Stimulated activated naive B cell treated with anti-CD40 and anti-IgM and Interleukin-4, amounts not matched to agents 10 μg/mL and 1 μg/mL and 100 μg/mL, for 72 hours (primary cell): ENCODE results near the gene EGFR.
"Not testable (repeated sequence)": the region's sequence is repeated elsewhere in the genome, so short reads cannot be mapped to it uniquely, and the experiment has no call there.

Experiments used
- ATAC-seq, 2 donors: fragments of 150-1000 bp; cut with Tn5 transposase; replicated peaks; 2 replicates each; pipeline ENCODE4 v1.10.0; 2021; ENCODE audit warnings: moderate library complexity in 1 of 2
- DNase-seq: peaks from one replicate; pipeline ENCODE4 v3.0.0; 2021
- H3K27ac Mint-ChIP-seq: one replicate; pipeline ENCODE4 v1.8.0; 2022; ENCODE audit warnings: mild to moderate bottlenecking, mixed read lengths
- H3K27me3 Mint-ChIP-seq, 2 donors: one replicate each; pipeline ENCODE4 v1.8.0; 2022; ENCODE audit warnings: mixed read lengths in 2 of 2
- H3K36me3 Mint-ChIP-seq, 2 donors: one replicate each; pipeline ENCODE4 v1.8.0; 2022; ENCODE audit warnings: mixed read lengths in 2 of 2, mild to moderate bottlenecking in 1 of 2
- H3K4me1 Mint-ChIP-seq, 2 donors: one replicate each; pipeline ENCODE4 v1.8.0; 2022; ENCODE audit warnings: mixed read lengths in 2 of 2, mild to moderate bottlenecking in 1 of 2
- H3K4me3 Mint-ChIP-seq, 2 donors: one replicate each; pipeline ENCODE4 v1.8.0; 2022; ENCODE audit warnings: mild to moderate bottlenecking in 2 of 2, mixed read lengths in 2 of 2, moderate library complexity in 1 of 2
- H3K9me3 Mint-ChIP-seq, 2 donors: one replicate each; pipeline ENCODE4 v1.8.0; 2022; ENCODE audit warnings: mixed read lengths in 2 of 2, mild to moderate bottlenecking in 1 of 2

The EGFR gene

DNA sequence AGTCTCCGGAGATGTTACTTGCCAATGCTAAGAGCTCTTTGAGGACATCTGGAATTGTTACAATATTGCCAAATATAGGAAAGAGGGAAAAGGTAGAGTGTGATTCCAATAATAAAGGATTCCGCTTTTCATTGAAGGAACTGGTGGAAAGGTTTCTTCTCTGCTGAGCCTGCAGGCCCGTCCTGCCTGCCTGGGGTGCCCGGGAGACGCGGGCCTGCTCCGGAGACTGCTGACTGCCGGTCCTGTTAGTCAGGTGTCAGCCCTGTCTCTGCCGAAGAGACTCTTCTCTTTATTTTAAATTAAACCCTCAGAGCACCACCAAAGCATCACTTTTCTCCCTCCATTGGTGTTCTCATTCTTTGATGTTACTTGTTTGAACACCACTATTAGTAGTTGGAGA is 2.2 kb downstream of the EGFR start:
- Mint-ChIP-seq H3K27me3 (peaks cover 33 to 43% of the 10 kb centered on the region in 2 donors), H3K9me3 (no peaks in the 10 kb centered on the region), H3K36me3 (no peaks in the 10 kb centered on the region), H3K4me1 (no peaks in the 10 kb centered on the region), H3K27ac (no peak overlapping the region), H3K4me3 (no peak overlapping the region)
- ATAC-seq (no peak), DNase-seq (no peak)

DNA sequence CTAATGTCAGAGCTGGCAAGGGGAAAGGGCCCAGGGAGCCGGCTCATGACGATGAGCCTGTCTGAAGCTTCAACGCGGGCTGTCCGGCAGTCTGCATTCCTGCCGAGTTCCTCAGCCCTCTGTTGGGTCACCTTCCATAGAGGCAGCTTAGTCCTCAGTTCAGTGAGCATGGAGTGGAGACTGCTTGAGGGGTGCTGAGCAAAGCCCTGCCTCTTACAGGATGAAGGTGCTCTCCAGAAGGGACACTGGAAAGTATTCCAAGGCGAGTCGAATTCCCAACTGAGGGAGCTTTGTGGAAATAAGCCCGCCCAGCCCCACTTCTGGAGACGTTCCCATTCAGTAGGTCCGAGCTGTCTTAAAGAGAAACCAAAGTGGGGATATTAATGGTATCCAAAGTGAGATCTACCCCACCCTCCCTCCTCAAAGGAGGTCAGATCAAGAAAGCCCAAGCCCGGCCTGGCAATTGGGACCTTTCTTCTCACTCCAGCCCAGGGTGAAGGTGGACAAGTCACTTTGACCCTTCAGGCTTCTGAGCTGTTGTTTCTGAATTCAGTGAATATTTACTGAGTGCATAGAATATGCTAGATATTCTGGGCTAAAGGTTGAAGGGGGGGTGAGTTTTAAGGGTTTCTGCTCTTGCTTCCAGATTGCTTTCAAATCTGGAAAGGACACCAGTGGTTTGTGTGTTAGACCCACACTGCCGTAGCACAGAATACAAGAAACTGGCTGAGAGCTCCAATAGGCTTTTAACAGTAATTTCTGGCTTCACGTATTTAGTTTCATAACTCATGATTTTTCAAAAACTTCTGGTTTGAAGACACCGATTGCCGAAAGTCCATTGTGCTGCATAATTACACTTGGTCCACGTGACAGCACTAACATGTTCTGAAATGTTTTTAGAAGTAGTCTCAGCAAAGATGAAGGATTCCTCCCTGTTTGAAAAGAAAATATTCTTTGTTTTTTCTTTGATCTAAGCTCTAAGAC is 3.5 kb downstream of the EGFR start:
- ATAC-seq: no peak
- H3K4me1 Mint-ChIP-seq: no peaks in the 10 kb centered on the region
- H3K9me3 Mint-ChIP-seq: no peaks in the 10 kb centered on the region
- peaks cover 32 to 40% of the 10 kb centered on the region in 2 donors for H3K27me3 Mint-ChIP-seq
- no peaks in the 10 kb centered on the region for H3K36me3 Mint-ChIP-seq
- no peak overlapping the region for H3K27ac Mint-ChIP-seq
- no peak for DNase-seq
- H3K4me3 Mint-ChIP-seq: no peak overlapping the region

DNA sequence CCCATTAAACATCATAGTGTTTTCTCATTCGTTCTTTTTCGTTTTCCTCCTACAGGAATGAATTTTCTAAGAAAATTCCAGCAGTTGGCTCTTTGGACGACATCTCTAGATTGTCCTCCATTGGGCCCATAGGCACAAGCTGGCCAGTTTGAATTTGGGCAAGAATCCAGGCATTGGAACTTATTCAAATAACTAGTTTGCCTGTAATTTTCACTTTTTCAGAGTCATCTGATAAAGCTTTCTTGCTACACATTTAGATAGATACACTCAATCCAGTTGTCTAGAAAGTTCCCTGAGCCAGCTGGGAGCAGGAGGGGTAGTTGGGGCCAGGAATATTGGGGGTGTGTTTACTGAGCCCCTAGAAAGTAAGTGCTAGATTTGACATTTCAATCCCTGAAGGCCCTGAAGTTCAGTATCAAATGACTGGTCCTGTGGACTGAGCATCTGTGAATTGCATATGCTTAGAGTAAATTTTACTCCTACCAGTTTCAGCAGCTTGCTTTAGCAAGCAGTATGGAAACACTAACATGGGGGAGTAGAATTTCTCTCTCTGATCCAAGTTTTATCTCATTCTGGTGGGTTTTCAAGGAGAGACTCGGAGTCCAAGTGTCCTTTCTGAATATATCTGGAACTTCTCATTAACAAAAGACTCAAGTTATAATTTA is 5.2 kb downstream of the EGFR start:
- H3K4me1 Mint-ChIP-seq: no peaks in the 10 kb centered on the region
- no peaks in the 10 kb centered on the region for H3K9me3 Mint-ChIP-seq
- no peaks in the 10 kb centered on the region for H3K36me3 Mint-ChIP-seq
- peaks cover 25 to 28% of the 10 kb centered on the region in 2 donors for H3K27me3 Mint-ChIP-seq
- no peak for DNase-seq
- ATAC-seq: no peak
- H3K4me3 Mint-ChIP-seq: no peak overlapping the region
- H3K27ac Mint-ChIP-seq: no peak overlapping the region

DNA sequence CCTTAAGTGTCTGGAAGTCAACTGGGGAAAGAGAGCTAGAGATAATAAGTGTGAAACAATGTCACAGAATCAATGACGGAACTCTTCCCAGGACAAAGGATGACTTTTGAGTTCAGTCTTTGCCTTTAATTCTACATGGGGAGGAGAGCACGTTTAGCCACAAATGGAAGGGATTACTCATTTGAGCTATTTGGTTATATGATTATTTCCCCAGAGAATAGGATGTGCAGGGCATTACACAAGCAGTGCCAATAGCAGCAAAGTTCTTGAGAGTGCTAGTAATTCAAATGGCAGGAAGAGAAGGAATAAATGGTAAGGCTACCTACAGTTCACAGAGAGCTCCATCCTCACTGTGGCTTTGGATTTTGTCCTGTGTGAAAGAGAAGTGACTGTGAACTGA is 6.0 kb downstream of the EGFR start:
- H3K27me3 Mint-ChIP-seq: peaks cover 24 to 25% of the 10 kb centered on the region in 2 donors
- H3K9me3 Mint-ChIP-seq: no peaks in the 10 kb centered on the region
- H3K27ac Mint-ChIP-seq: no peak overlapping the region
- DNase-seq: no peak
- H3K36me3 Mint-ChIP-seq: no peaks in the 10 kb centered on the region
- no peak overlapping the region for H3K4me3 Mint-ChIP-seq
- no peak for ATAC-seq
- H3K4me1 Mint-ChIP-seq: no peaks in the 10 kb centered on the region

DNA sequence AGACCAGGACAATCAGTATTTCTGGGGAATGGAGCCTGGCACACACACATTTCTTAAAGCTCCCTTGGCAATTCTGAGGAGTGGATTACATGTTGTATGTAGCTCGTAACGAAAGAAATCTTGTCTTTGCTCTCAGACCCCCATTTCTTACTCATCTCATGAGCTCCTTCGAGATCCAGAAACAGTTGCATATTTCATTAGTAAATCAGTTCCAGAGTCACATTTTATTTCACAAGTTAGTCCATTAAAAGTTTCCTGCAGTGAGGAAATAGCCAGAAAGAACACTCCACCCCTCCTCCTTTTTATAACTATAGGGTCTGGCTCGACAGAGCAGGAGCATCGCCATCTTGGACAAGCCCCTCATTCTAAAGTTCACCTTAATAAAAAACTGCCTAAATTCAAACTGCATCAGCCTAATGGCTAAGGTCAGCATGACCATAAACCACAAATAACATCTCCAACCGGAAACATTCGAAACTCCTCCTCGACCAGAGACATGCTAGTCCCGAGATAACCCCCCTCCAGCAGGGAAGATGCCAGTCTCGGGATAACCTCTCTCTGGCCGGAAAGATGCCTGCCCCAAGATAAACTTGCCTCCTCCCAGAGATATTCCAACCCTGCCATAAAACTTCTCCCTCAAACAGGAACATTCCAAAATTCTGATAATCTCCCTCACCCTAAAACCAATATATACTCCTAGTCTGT is 7.4 kb downstream of the EGFR start:
- H3K4me3 Mint-ChIP-seq: no peak overlapping the region
- no peak overlapping the region for H3K27ac Mint-ChIP-seq
- H3K27me3 Mint-ChIP-seq: peaks cover 14 to 17% of the 10 kb centered on the region in 2 donors
- DNase-seq (no peak), ATAC-seq (no peak)
- no peaks in the 10 kb centered on the region for H3K36me3 Mint-ChIP-seq
- no peaks in the 10 kb centered on the region for H3K4me1 Mint-ChIP-seq
- H3K9me3 Mint-ChIP-seq: no peaks in the 10 kb centered on the region

DNA sequence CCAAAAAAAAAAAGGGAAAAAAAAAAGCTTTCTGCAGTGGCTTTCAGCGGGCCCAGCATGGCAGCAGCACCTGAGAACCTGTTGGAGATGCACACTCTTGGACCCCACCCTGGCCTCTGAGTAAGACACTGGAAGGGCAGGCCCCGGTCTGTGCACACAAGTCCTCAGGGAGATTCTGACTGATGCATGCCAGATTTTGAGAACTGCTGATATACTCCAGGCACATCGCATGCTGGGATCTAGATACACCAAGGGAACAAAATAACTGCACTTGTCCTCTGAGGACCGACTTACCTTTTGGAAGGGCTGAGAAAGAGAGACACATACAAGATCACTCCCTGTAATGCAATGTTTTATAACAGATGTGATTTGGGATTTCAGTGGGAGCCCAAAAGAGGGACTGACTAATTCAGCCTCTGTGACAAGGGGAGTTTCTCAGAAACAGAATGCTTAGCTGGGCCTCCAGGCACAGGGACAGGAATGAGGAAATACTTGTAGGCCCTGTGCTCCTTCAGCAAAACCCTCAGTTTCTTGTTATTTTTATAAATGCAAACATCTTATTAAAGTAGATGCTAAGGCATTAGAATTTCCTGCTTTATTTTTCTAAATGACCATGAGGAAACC is 8.2 kb downstream of the EGFR start:
- H3K36me3 Mint-ChIP-seq: no peaks in the 10 kb centered on the region
- no peak for ATAC-seq
- no peak for DNase-seq
- H3K9me3 Mint-ChIP-seq: no peaks in the 10 kb centered on the region
- no peak overlapping the region for H3K4me3 Mint-ChIP-seq
- no peaks in the 10 kb centered on the region for H3K4me1 Mint-ChIP-seq
- peaks cover 6 to 9% of the 10 kb centered on the region in 2 donors for H3K27me3 Mint-ChIP-seq
- no peak overlapping the region for H3K27ac Mint-ChIP-seq

DNA sequence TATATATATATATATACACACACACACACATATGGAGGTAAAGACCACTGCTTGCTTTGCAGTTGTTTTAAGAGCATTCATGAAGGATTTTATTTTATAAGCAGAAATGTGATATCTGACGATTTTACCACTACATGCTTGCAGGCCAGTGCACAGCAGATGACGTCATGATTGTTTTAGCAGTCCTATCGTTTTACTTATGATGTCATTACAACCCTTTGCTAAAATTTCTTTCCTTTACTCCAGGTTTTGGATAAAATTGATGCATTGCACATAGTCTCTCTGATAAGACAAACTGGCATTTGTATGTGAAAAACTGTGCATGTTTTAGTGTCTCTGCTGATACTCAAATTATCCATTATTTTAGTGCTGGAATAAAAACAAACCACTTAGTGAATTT is 9.2 kb downstream of the EGFR start:
- peaks cover under 1 to 1% of the 10 kb centered on the region in 2 donors for H3K27me3 Mint-ChIP-seq
- H3K27ac Mint-ChIP-seq: no peak overlapping the region
- ATAC-seq: no peak
- no peak for DNase-seq
- no peaks in the 10 kb centered on the region for H3K9me3 Mint-ChIP-seq
- H3K4me1 Mint-ChIP-seq: no peaks in the 10 kb centered on the region
- H3K4me3 Mint-ChIP-seq: no peak overlapping the region
- H3K36me3 Mint-ChIP-seq: no peaks in the 10 kb centered on the region

DNA sequence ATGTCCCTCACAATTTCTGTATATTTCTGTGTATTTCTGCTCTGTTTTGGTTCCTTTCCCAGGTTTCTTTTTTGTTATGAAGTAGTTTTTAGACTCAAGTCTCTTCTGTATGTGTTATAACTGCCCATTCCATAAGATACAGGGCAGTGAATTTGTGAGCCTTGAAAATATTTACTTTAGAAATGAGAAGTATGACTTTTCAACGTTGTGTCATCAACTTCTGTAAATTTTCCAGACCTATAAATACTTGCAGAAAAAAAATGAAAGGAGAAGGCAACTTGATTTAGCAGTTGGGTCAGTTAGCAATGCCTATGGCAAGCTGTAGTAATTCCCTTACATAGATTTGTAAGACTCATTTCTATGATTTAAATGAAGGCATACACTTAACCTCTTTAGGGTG is 11.5 kb downstream of the EGFR start:
- Mint-ChIP-seq H3K4me1 (no peaks in the 10 kb centered on the region), H3K36me3 (no peaks in the 10 kb centered on the region), H3K4me3 (no peak overlapping the region), H3K27me3 (no peaks in the 10 kb centered on the region), H3K9me3 (no peaks in the 10 kb centered on the region), H3K27ac (no peak overlapping the region)
- DNase-seq (no peak), ATAC-seq (no peak)

DNA sequence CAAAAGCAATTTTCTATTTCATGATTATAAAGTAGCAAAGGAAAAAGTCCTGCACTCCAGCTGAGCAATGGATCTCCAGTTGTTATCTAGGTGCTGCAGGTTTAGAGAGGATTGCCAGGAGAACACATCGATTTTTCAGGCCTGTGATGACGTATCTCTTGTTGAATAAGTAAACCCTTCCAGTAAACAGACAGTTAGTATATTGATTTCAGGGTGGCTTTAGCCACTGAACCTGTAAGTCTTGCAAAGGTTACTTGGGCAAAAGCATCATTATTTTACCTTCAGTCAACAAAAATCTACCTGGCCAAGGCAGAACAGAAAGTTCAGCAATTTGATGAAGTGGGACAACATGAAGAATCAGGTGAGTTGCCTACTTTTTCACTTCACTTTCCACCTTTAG is 12.3 kb downstream of the EGFR start:
- Mint-ChIP-seq H3K27me3 (peaks cover 0 to 4% of the 10 kb centered on the region in 2 donors), H3K4me3 (no peak overlapping the region), H3K9me3 (no peaks in the 10 kb centered on the region), H3K36me3 (no peaks in the 10 kb centered on the region), H3K27ac (no peak overlapping the region), H3K4me1 (no peaks in the 10 kb centered on the region)
- DNase-seq (no peak), ATAC-seq (no peak)

DNA sequence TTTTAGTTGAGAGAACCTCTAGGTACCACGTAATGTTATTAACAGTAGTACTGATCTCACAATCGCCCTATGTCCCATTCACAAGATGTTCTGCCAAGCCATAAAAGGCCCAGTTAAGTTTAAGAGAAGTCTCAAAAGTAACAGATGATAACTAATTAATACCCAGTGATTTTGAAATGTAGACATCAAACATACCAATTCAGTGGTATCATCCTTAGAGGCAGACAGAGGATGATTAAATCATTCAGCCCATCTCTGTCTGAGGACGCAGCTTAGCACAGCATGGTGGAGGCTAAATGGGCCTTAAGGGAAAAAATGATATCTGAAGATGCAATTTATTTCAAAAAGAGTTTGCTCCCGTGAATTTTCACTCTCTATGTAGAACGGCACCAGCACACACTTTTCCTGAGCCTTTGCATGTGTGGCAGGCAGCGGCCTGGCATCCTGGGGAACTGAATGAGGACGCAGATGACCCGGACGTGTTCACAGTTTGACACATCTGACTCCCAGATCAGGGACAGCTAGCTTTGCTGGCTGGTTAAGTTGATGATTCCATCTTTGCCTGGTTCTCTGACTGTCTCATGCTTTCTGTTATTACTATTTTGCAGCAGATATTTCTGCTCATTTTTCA is 13.4 kb downstream of the EGFR start:
- no peaks in the 10 kb centered on the region for H3K36me3 Mint-ChIP-seq
- H3K4me1 Mint-ChIP-seq: no peaks in the 10 kb centered on the region
- H3K27me3 Mint-ChIP-seq: peaks cover 0 to 4% of the 10 kb centered on the region in 2 donors
- ATAC-seq (no peak), DNase-seq (no peak)
- H3K4me3 Mint-ChIP-seq: no peak overlapping the region
- H3K9me3 Mint-ChIP-seq: no peaks in the 10 kb centered on the region
- no peak overlapping the region for H3K27ac Mint-ChIP-seq

DNA sequence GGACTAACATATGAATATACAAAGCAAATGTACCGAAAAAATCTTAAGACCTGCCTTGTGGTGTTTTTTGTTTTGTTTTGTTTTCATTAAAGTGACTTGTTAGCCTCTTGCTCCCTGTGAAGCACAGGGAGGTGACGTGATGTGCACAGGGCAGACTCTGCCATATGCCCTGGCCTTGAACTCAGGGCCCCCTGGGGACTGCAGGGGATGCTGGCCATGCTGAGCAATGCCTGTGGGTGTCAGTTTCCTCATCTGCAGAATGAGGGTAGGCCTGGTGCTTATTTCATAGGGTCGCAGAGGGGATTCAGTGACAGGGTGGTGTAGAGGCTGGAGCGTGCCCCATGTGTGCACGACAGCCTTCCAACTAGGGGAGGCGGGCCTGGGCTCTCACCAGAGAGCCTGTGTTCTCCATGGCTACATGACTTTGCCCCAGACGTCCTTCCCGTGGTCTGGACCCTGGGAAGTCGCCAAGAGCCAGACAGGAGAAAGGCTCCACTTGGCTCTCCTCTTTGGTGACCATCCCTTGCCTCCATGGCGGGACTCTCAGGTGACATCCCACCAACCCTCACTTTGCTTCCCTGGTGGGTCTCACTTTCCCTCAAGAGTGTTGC is 14.5 kb downstream of the EGFR start:
- H3K4me3 Mint-ChIP-seq: no peak overlapping the region
- no peak for ATAC-seq
- no peak overlapping the region for H3K27ac Mint-ChIP-seq
- no peaks in the 10 kb centered on the region for H3K36me3 Mint-ChIP-seq
- no peaks in the 10 kb centered on the region for H3K9me3 Mint-ChIP-seq
- DNase-seq: no peak
- peaks cover 0 to 9% of the 10 kb centered on the region in 2 donors for H3K27me3 Mint-ChIP-seq
- no peaks in the 10 kb centered on the region for H3K4me1 Mint-ChIP-seq

DNA sequence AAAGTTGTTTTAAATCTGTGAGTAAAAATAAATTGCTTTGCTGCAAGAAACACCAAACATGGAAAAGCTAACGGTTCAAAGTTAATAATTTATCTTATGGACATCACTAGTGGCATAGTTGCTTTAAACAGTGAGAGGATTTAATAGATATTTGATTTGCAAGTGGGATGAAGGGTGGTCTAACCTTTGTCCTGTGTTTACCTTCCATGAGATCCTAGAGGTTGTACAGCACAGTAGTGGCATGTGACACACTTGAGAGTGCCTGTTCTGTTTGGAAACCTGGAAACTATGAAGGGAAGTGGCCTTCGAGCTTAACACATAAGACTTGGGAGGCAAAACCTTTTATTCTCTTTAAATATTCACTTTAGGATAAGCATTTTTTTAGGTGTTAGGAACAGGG is 16.0 kb downstream of the EGFR start:
- no peak overlapping the region for H3K27ac Mint-ChIP-seq
- peaks cover 0 to 13% of the 10 kb centered on the region in 2 donors for H3K27me3 Mint-ChIP-seq
- no peak overlapping the region for H3K4me3 Mint-ChIP-seq
- H3K4me1 Mint-ChIP-seq: no peaks in the 10 kb centered on the region
- no peak for DNase-seq
- H3K36me3 Mint-ChIP-seq: no peaks in the 10 kb centered on the region
- no peaks in the 10 kb centered on the region for H3K9me3 Mint-ChIP-seq
- no peak for ATAC-seq

DNA sequence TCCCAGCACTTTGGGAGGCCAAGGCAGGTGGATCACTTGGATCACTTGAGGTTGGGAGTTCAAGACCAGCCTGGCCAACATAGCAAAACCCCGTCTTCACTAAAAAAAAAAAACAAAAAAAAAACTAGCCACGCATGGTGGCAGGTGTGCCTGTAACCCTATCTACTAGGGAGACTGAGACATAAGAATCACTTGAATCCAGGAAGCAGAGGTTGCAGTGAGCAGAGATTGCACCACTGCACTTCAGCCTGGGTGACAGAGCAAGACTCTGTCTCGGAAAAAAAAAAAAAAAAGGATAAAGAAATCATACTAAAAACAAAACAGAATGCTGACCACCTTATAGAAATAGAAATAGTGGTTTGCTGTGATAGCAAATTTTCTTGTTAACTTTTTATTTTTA is 16.6 kb downstream of the EGFR start:
- not testable (repeated sequence) for H3K36me3 Mint-ChIP-seq, H3K9me3 Mint-ChIP-seq, H3K4me3 Mint-ChIP-seq

More for the DNA sequence above, 16.6 kb downstream of the EGFR start:
- peaks cover 0 to 13% of the 10 kb centered on the region in 2 donors for H3K27me3 Mint-ChIP-seq
- not testable (repeated sequence) for DNase-seq, ATAC-seq, H3K27ac Mint-ChIP-seq, H3K4me1 Mint-ChIP-seq
